GM12878 (cell line): ENCODE results near the gene DDX4.

Source experiments
- CTCF ChIP-seq, 3 experiments: IDR thresholded peaks in 2 of 3; conservative IDR thresholded peaks in 1 of 3; 2 replicates each; pipeline ENCODE4 v1.5.1; 2011; ENCODE audit warnings: low read depth in 3 of 3, low read length in 3 of 3, mild to moderate bottlenecking in 3 of 3, control low read depth in 2 of 3, moderate library complexity in 2 of 3, inconsistent platforms in 1 of 3, mixed read lengths in 1 of 3; ENCODE audit not compliant: control insufficient read depth in 2 of 3, insufficient read depth in 1 of 3; ENCODE audit errors: extremely low read depth in 1 of 3
- KDM1A ChIP-seq: fragments of 200-600 bp; sonication (generic); IDR thresholded peaks from 2 replicates; pipeline ENCODE4 v1.6.1; 2016; ENCODE audit warnings: borderline replicate concordance
- MEF2B ChIP-seq: fragments of 450-650 bp; IDR thresholded peaks from 2 replicates; pipeline ENCODE4 v1.6.1; 2018; ENCODE audit warnings: mild to moderate bottlenecking, moderate library complexity; ENCODE audit not compliant: partially characterized antibody, poor library complexity, severe bottlenecking
- SRF ChIP-seq, 2 experiments: IDR thresholded peaks; 2 replicates each; pipeline ENCODE4 v1.6.1; 2011; ENCODE audit warnings: low read depth in 2 of 2, low read length in 2 of 2, mild to moderate bottlenecking in 1 of 2, moderate library complexity in 1 of 2

GRCh38 chr5:55749387-55749786 lies 11.5 kb downstream of the DDX4 start:
- TF ChIP-seq CTCF (IDR thresholded peaks at IDR 0.05 in 2 of 3, conservative IDR thresholded peaks at IDR 0.05 in 1 of 3; ENCODE audit: control insufficient read depth in 2 of 3, extremely low read depth in 1 of 3, insufficient read depth in 1 of 3, low read depth in 3 of 3, low read length in 3 of 3) = no peak
- TF ChIP-seq KDM1A = no peak
- TF ChIP-seq SRF (IDR thresholded peaks at IDR 0.05; ENCODE audit: low read depth in 2 of 2, low read length in 2 of 2) = no peak
- TF ChIP-seq MEF2B = no peak
